HG03571 (cell line): ENCODE measurements around the gene FOXN1.
"Not testable (repeated sequence)": the region's sequence is repeated elsewhere in the genome, so short reads cannot be mapped to it uniquely, and the experiment has no call there.

Experiments used
- ATAC-seq: cut with Tn5 transposase; IDR thresholded peaks from one replicate; pipeline ENCODE4 v1.9.1; 2021; ENCODE audit not compliant: unreplicated experiment

FOXN1 gene

GRCh38 chr17:28572259-28573039, 66.3 kb downstream of the FOXN1 start:
- ATAC-seq, result no peak

- ATAC-seq, result no peak
Observed at GRCh38 chr17:28573040-28573380, 66.9 kb downstream of the FOXN1 start.

GRCh38 chr17:28573521-28573920, 67.4 kb downstream of the FOXN1 start:
- ATAC-seq, result no peak

GRCh38 chr17:28573966-28574480, 67.9 kb downstream of the FOXN1 start:
- no peak for ATAC-seq

- ATAC-seq, result no peak
Observed at GRCh38 chr17:28574526-28574925, 68.4 kb downstream of the FOXN1 start.

- ATAC-seq, result no peak
Observed at GRCh38 chr17:28575126-28575795, 69.1 kb downstream of the FOXN1 start.

GRCh38 chr17:28576016-28576415, 69.9 kb downstream of the FOXN1 start:
- not testable (repeated sequence) for ATAC-seq

- peak; percentile 79 for ATAC-seq
Observed at GRCh38 chr17:28576758-28577465, 70.8 kb downstream of the FOXN1 start, which contains the start of gene ALDOC. TSS of gene ALDOC (minus strand) at chr17:28576895. CDS start at chr17:28575532, 1,363 bp downstream.

- no peak for ATAC-seq
Observed at GRCh38 chr17:28577466-28577824, 71.3 kb downstream of the FOXN1 start.

- no peak for ATAC-seq
Observed at GRCh38 chr17:28578246-28579195, 72.4 kb downstream of the FOXN1 start.

- no peak for ATAC-seq
Observed at GRCh38 chr17:28579526-28579925, 73.4 kb downstream of the FOXN1 start.

- ATAC-seq, result no peak
Observed at GRCh38 chr17:28580959-28581358, 74.8 kb downstream of the FOXN1 start.

GRCh38 chr17:28582513-28582912, 76.4 kb downstream of the FOXN1 start:
- no peak for ATAC-seq

GRCh38 chr17:28584434-28584833, 78.3 kb downstream of the FOXN1 start:
- no peak for ATAC-seq

GRCh38 chr17:28585851-28586250, 79.7 kb downstream of the FOXN1 start:
- ATAC-seq, result no peak
